NB4 (cell line): Measurements from ENCODE around the gene SFTPB.
"Not testable (repeated sequence)": the region's sequence is repeated elsewhere in the genome, so short reads cannot be mapped to it uniquely, and the experiment has no call there.

Experiments used
- DNase-seq: peaks from one replicate; pipeline ENCODE4 v3.0.0; 2010; ENCODE audit warnings: low read depth
- H3K4me3 ChIP-seq: one replicate; pipeline ENCODE4 v1.5.1; 2011; ENCODE audit warnings: mild to moderate bottlenecking, low read depth, low read length, moderate library complexity
- MYC ChIP-seq: IDR thresholded peaks from 2 replicates; pipeline ENCODE4 v1.6.1; 2011; ENCODE audit warnings: low read depth, low read length
- POLR2A ChIP-seq: IDR thresholded peaks from 2 replicates; pipeline ENCODE4 v1.6.1; 2011; ENCODE audit warnings: mild to moderate bottlenecking; ENCODE audit not compliant: insufficient read length; ENCODE audit errors: extremely low read depth
- TF ChIP-seq, protein P1 (sequence below): IDR thresholded peaks from one replicate; pipeline ENCODE4 v1.5.1; 2012; ENCODE audit warnings: low read depth, low read length
- TF ChIP-seq, protein P2 (sequence below): IDR thresholded peaks from 2 replicates; pipeline ENCODE4 v1.6.1; 2011; ENCODE audit warnings: low read depth, low read length

Gene SFTPB

DNA sequence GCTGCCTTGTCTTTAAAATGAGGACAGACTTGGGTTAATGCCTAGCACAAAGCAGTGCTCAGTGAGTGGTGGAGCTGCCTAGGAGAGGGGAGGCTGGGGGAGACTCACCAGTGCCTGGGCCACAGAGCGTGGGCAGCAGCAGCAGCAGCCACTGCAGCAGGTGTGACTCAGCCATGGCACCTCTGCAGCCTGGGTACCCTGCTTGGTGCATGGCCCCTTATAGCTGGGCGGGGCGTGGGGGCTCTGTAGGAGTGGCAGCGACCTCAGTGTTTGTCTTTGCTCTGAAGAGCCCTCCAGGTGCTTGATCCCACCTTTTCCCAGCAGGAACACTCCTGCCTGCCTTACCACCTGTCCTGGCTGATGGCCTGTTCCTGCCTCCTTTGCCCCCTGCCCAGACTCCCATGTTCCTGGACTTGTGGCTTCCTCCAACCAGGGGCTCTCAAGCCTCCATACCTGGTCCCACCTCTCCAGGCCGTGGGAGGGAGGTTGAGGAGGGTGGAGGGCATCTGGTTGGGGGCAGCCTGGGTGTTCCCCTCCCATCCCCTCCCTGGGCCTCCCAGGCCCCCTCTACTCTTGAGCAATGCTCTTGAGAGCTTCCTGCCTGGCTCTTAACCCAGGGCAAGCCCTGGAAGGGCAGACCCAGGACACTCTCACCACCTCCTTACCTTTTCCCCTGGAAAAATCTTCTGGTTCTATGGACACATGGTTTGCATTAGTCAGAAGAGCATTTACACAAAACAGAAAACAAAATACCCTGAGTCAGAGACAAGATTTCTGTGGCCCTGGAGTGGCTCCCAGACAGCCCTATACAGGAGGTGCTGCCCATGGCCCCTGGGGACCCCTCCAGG, at the start of gene SFTPB:
Gene SFTPB, minus strand, starts transcription at position 191 of the 848 bp plus-strand sequence. Its CDS starts 16 bp downstream, at position 175.
- TF ChIP-seq, protein P1, sequence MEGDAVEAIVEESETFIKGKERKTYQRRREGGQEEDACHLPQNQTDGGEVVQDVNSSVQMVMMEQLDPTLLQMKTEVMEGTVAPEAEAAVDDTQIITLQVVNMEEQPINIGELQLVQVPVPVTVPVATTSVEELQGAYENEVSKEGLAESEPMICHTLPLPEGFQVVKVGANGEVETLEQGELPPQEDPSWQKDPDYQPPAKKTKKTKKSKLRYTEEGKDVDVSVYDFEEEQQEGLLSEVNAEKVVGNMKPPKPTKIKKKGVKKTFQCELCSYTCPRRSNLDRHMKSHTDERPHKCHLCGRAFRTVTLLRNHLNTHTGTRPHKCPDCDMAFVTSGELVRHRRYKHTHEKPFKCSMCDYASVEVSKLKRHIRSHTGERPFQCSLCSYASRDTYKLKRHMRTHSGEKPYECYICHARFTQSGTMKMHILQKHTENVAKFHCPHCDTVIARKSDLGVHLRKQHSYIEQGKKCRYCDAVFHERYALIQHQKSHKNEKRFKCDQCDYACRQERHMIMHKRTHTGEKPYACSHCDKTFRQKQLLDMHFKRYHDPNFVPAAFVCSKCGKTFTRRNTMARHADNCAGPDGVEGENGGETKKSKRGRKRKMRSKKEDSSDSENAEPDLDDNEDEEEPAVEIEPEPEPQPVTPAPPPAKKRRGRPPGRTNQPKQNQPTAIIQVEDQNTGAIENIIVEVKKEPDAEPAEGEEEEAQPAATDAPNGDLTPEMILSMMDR = no peak
- no peak for TF ChIP-seq POLR2A
- no peak for TF ChIP-seq MYC
- TF ChIP-seq, protein P2, sequence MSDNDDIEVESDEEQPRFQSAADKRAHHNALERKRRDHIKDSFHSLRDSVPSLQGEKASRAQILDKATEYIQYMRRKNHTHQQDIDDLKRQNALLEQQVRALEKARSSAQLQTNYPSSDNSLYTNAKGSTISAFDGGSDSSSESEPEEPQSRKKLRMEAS = no peak
- no peak within 1 kb of the TSS for H3K4me3 ChIP-seq
- DNase-seq = peak; percentile 52

DNA sequence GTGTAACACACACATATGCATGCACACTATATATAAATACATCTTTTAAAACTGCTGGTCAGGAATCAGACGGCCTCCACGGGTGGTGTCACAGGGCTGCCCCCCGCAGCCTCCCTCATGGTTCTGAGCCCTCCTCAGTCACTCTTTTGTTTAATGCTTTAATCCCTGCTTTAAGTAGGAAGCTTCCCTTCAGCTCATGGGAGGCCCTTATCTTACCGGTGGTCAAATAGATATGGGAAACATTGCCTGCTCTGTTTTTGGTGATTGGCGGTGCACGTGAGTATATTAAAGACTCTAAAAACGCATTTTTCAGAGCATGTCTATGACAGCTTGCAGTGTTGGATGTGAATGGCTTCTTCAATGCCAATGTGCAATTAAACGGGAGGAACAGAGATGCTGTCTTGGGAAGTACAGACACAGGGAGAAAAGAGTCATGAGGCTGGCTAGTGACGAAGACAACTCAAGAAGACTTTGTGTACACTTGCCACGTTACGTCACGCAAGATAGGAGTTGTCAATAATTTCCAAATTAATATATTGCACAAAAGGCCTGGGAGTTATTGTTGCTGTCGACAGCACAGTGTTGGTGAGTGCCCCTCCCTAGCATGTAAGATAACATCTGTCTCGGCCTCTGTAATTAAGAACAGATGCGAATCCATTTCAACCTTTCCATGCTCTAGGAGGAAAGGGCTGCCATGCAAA, 49.5 kb upstream of the SFTPB start:
- no peak for DNase-seq
- no peak overlapping the region for H3K4me3 ChIP-seq
- TF ChIP-seq, protein P1 = no peak
- TF ChIP-seq, protein P2 = no peak

DNA sequence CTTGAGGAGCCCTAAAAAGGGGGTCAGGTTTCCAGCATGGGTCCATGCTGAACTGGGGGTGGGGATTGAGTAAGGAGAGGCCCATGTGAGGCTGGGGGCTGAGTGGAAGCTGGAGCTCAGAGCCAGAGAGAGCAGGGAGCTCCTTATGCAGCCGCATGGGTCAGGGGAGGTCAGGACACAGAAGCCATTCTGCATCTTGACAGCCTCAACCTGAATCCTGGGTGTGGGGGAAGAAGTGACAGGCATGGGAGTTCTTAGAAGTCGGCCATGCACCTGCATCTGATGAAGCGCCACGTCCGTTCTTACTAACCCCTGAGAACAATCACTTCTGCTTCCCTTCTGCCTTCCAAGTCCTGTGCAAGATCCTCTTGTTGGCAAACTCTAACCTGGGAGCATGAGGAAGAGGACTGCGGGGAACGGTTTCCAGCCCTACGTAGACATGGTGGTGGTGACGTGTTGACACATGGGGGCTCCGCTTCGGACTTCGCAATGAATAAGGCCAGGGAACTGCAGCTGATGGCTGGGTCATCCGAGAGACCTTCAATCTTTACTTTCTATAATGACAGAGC, 48.4 kb upstream of the SFTPB start:
- no peak for DNase-seq
- no peak for TF ChIP-seq POLR2A
- TF ChIP-seq, protein P1 = no peak
- H3K4me3 ChIP-seq = no peak overlapping the region

DNA sequence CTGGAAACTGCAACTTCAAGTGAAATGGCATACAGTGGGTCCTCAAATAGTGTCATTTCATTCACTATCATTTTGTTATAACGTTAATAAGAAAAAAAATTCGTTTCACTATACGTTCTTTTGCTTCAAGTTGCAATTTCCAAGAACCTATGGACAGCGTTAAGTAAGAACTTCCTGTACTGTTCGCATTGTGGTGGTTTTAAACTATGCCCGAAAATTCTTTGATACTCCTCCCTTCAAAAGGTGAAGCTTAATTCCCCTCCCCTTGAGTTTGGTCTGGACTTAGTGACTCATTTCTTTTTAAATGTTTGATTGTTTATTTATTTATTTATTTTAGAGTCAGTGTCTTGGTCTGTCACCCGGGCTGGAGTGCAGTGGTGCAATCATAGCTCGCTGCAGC, 46.8 kb upstream of the SFTPB start:
- no peak for DNase-seq
- TF ChIP-seq POLR2A (no peak), MYC (no peak)
- TF ChIP-seq, protein P2 = no peak
- TF ChIP-seq, protein P1 = no peak
- no peak overlapping the region for H3K4me3 ChIP-seq

DNA sequence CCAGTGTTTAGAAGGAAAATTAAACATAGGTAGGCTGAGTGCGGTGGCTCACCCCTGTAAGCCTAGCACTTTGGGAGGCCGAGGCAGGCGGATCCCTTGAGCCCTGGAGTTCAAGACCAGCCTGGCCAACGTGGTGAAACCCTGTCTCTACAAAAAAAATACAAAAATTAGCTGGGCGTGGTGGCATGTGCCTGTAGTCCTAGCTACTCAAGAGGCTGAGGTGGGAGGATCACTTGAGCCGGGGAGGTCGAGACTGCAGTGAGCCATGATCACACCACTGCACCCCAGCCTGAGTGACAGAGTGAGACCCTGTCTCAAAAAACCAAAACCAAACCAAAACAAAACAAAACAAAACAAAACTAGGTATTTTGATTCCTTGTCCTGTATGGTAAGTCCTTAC, 46.4 kb upstream of the SFTPB start:
- not testable (repeated sequence) for DNase-seq, H3K4me3 ChIP-seq

DNA sequence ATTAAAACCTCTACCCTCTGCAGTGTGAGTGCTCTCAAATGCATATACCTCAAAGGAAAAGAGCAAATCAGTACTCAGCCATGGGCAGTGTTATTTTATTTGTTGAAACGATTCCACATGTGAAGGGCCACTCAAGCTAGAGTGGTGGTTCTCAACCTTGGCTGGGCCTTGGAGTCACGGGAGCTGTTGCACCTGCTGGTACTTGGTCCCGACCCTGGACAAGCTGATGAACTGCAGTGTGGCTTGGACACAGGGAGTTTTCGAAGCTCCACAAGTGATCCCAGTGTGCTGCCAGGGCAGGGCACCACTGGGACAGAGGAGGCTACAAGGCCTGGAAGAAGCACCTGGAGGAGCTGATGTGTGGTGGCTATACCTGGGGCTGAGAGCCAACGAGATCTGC, 45.8 kb upstream of the SFTPB start:
- no peak overlapping the region for H3K4me3 ChIP-seq
- TF ChIP-seq, protein P2 = no peak
- TF ChIP-seq, protein P1 = no peak
- TF ChIP-seq MYC (no peak), POLR2A (no peak)
- DNase-seq = no peak
